Osteoblast (primary cell): ENCODE measurements around the gene PDE4B. TPM values are rescaled to one million over a fixed set of nuclear protein-coding genes. Genes with fewer than 3 reads are reported as not detected.

Experiments used
- DNase-seq: peaks from one replicate; pipeline ENCODE4 v3.0.0; 2011; ENCODE audit warnings: low spot score, mixed read lengths; ENCODE audit not compliant: insufficient read length; ENCODE audit errors: missing footprints
- H2AFZ ChIP-seq: 2 replicates; pipeline ENCODE4 v1.6.0; 2011; ENCODE audit warnings: mild to moderate bottlenecking, low read length
- H3K27ac ChIP-seq: 2 replicates; pipeline ENCODE4 v1.5.1; 2011; ENCODE audit warnings: mild to moderate bottlenecking, low read depth, low read length, moderate library complexity
- H3K27me3 ChIP-seq: 2 replicates; pipeline ENCODE4 v1.6.0; 2012; ENCODE audit warnings: mild to moderate bottlenecking, control low read depth, inconsistent platforms, low read length, moderate library complexity; ENCODE audit not compliant: insufficient read depth
- H3K36me3 ChIP-seq: 2 replicates; pipeline ENCODE4 v1.5.1; 2011; ENCODE audit warnings: mild to moderate bottlenecking, low read length, control low read depth, moderate library complexity; ENCODE audit not compliant: insufficient read depth
- H3K4me1 ChIP-seq: 2 replicates; pipeline ENCODE4 v1.5.1; 2011; ENCODE audit warnings: mild to moderate bottlenecking, low read length, control low read depth, moderate library complexity; ENCODE audit not compliant: insufficient read depth
- H3K4me2 ChIP-seq: 2 replicates; pipeline ENCODE4 v1.6.0; 2011; ENCODE audit warnings: mild to moderate bottlenecking, low read length; ENCODE audit not compliant: insufficient read depth
- H3K4me3 ChIP-seq: fragments of 200-600 bp; sonication (generic); 3 replicates; pipeline ENCODE4 v1.5.1; 2012; ENCODE audit warnings: mild to moderate bottlenecking, low read length, inconsistent platforms; ENCODE audit not compliant: insufficient read depth
- H3K79me2 ChIP-seq: 2 replicates; pipeline ENCODE4 v1.6.0; 2012; ENCODE audit warnings: mild to moderate bottlenecking, low read length, control low read depth, inconsistent platforms; ENCODE audit not compliant: insufficient read depth
- H3K9me3 ChIP-seq: 2 replicates; pipeline ENCODE4 v1.5.1; 2011; ENCODE audit warnings: low read depth, low read length, control low read depth
- H4K20me1 ChIP-seq: 2 replicates; pipeline ENCODE4 v1.6.0; 2012; ENCODE audit warnings: mild to moderate bottlenecking, low read length, control low read depth; ENCODE audit not compliant: insufficient read depth
- CTCF ChIP-seq: IDR thresholded peaks from 2 replicates; pipeline ENCODE4 v1.5.1; 2011; ENCODE audit warnings: mild to moderate bottlenecking, low read depth, low read length, moderate library complexity; ENCODE audit errors: extremely low read depth
- total RNA-seq: library from RNA; depleted of rRNA; stranded (reverse); fragments of >200 nt; gene quantifications from 2 replicates; pipeline ENCODE4 v1.2.3, GENCODE V29; 2012

PDE4B gene
- total RNA-seq, 1 donor: 21.4 TPM

- no peak for TF ChIP-seq CTCF
- DNase-seq: no peak
- peak overlapping the region; percentile 33 for H3K4me3 ChIP-seq
- no peaks in the 10 kb centered on the region for H3K79me2 ChIP-seq
- peak overlapping the region; percentile 13 for H2AFZ ChIP-seq
- H3K27ac ChIP-seq: peak overlapping the region; percentile 38
- no peaks in the 10 kb centered on the region for H3K36me3 ChIP-seq
- no peaks in the 10 kb centered on the region for H4K20me1 ChIP-seq
- peak overlapping the region; percentile 51 for H3K4me2 ChIP-seq
- no peaks in the 10 kb centered on the region for H3K27me3 ChIP-seq
- no peaks in the 10 kb centered on the region for H3K9me3 ChIP-seq
- peaks cover 11% of the 10 kb centered on the region for H3K4me1 ChIP-seq
Measured at GRCh38 chr1:65959896-65960567, 167.3 kb downstream of the PDE4B start.

GRCh38 chr1:65963156-65963888 is 170.6 kb downstream of the PDE4B start:
- no peak for DNase-seq
- H3K9me3 ChIP-seq: no peaks in the 10 kb centered on the region
- no peak overlapping the region for H3K4me2 ChIP-seq
- H3K36me3 ChIP-seq: no peaks in the 10 kb centered on the region
- no peaks in the 10 kb centered on the region for H4K20me1 ChIP-seq
- H3K4me3 ChIP-seq: no peak overlapping the region
- no peaks in the 10 kb centered on the region for H3K27me3 ChIP-seq
- peaks cover 11% of the 10 kb centered on the region for H3K4me1 ChIP-seq
- H2AFZ ChIP-seq: no peak overlapping the region
- H3K79me2 ChIP-seq: no peaks in the 10 kb centered on the region
- no peak overlapping the region for H3K27ac ChIP-seq
- no peak for TF ChIP-seq CTCF

- H3K36me3 ChIP-seq: no peaks in the 10 kb centered on the region
- TF ChIP-seq CTCF: no peak
- H3K27me3 ChIP-seq: no peaks in the 10 kb centered on the region
- DNase-seq: no peak
- no peaks in the 10 kb centered on the region for H3K79me2 ChIP-seq
- no peak overlapping the region for H2AFZ ChIP-seq
- H3K4me1 ChIP-seq: peaks cover 11% of the 10 kb centered on the region
- no peak overlapping the region for H3K4me3 ChIP-seq
- no peak overlapping the region for H3K27ac ChIP-seq
- H3K4me2 ChIP-seq: no peak overlapping the region
- no peaks in the 10 kb centered on the region for H4K20me1 ChIP-seq
- no peaks in the 10 kb centered on the region for H3K9me3 ChIP-seq
Measured at GRCh38 chr1:65964123-65964522, 171.4 kb downstream of the PDE4B start.
